A673 (cell line): Measurements from ENCODE around the gene UCN. TPM values are rescaled to one million over a fixed set of nuclear protein-coding genes. Genes with fewer than 3 reads are reported as not detected.
"Not testable (repeated sequence)": the region's sequence is repeated elsewhere in the genome, so short reads cannot be mapped to it uniquely, and the experiment has no call there.

ENCODE experiments used
- BruUV-seq: library from RNA; stranded (reverse); fragments of 400-500 nt; replicated peaks from 2 replicates; lab custom pipeline; 2021; lab: Mats Ljungman, UMichigan
- CTCF ChIA-PET: fragments of 300-600 bp; sonication (Branson Sonifier 250); formaldehyde crosslinking; loops from one replicate; lab custom pipeline; 2022; ENCODE audit warnings: antibody characterized with exemption; lab: Charles Lee
- POLR2A ChIA-PET: fragments of 300-600 bp; sonication (Branson Sonifier 250); formaldehyde crosslinking; loops from one replicate; lab custom pipeline; 2022; ENCODE audit warnings: antibody characterized with exemption; ENCODE audit not compliant: low non-redundant PET; lab: Charles Lee
- DNase-seq: peaks from one replicate; pipeline ENCODE4 v3.0.0-alpha.2; 2015; ENCODE audit warnings: low spot score
- H3K27ac ChIP-seq: fragments of 200-600 bp; sonication (generic); 2 replicates; pipeline ENCODE4 v1.5.1; 2016; ENCODE audit warnings: mixed run types, low read depth, mild to moderate bottlenecking, mixed read lengths, antibody characterized with exemption, low read length; ENCODE audit not compliant: poor library complexity, severe bottlenecking
- H3K27me3 ChIP-seq: fragments of 200-600 bp; sonication (generic); replicated peaks from 2 replicates; pipeline ENCODE4 v1.6.1; 2017; ENCODE audit warnings: mixed run types, low read depth, mild to moderate bottlenecking, mixed read lengths, antibody characterized with exemption, low read length; ENCODE audit not compliant: insufficient read depth, poor library complexity
- H3K36me3 ChIP-seq: fragments of 200-600 bp; sonication (generic); 2 replicates; pipeline ENCODE4 v1.6.1; 2016; ENCODE audit warnings: mixed run types, mild to moderate bottlenecking, mixed read lengths, antibody characterized with exemption, low read length; ENCODE audit not compliant: insufficient read depth, poor library complexity, severe bottlenecking
- H3K4me1 ChIP-seq: fragments of 200-600 bp; sonication (generic); 2 replicates; pipeline ENCODE4 v1.6.1; 2017; ENCODE audit warnings: mixed run types, mild to moderate bottlenecking, mixed read lengths, antibody characterized with exemption, low read length; ENCODE audit not compliant: insufficient read depth, poor library complexity, severe bottlenecking
- H3K4me3 ChIP-seq: fragments of 200-600 bp; sonication (generic); 2 replicates; pipeline ENCODE4 v1.5.1; 2016; ENCODE audit warnings: low read depth, mixed run types, mild to moderate bottlenecking, mixed read lengths, low read length; ENCODE audit not compliant: poor library complexity, severe bottlenecking
- H3K9me3 ChIP-seq: fragments of 200-600 bp; sonication (generic); 2 replicates; pipeline ENCODE4 v1.6.1; 2016; ENCODE audit warnings: mixed run types, low read depth, mild to moderate bottlenecking, mixed read lengths, antibody characterized with exemption, low read length; ENCODE audit not compliant: poor library complexity, severe bottlenecking
- EZH2 ChIP-seq: fragments of 200-600 bp; sonication (generic); IDR thresholded peaks from 2 replicates; pipeline ENCODE4 v1.6.1; 2017; ENCODE audit warnings: borderline replicate concordance, low read depth, mild to moderate bottlenecking, mixed read lengths, antibody characterized with exemption, low read length; ENCODE audit not compliant: poor library complexity, severe bottlenecking
- intact Hi-C: fragments of 100-400 bp; cut with micrococcal nuclease; formaldehyde crosslinking; loops from one replicate; pipeline ENCODE4 v1.10.0; 2022; ENCODE audit not compliant: unreplicated experiment
- total RNA-seq: library from RNA; stranded (reverse); gene quantifications from 2 replicates; pipeline ENCODE4 v1.2.3, GENCODE V29; 2021
- TF ChIP-seq, protein P1 (sequence below): fragments of 300-800, 200-600 bp; sonication (generic); conservative IDR thresholded peaks from 2 replicates; pipeline ENCODE4 v1.5.1; 2017; ENCODE audit warnings: low read depth, mild to moderate bottlenecking, antibody characterized with exemption, low read length, moderate library complexity, mixed read lengths

The UCN gene
- total RNA-seq, 1 experiment from 2014 or later = 0.64 TPM

DNA sequence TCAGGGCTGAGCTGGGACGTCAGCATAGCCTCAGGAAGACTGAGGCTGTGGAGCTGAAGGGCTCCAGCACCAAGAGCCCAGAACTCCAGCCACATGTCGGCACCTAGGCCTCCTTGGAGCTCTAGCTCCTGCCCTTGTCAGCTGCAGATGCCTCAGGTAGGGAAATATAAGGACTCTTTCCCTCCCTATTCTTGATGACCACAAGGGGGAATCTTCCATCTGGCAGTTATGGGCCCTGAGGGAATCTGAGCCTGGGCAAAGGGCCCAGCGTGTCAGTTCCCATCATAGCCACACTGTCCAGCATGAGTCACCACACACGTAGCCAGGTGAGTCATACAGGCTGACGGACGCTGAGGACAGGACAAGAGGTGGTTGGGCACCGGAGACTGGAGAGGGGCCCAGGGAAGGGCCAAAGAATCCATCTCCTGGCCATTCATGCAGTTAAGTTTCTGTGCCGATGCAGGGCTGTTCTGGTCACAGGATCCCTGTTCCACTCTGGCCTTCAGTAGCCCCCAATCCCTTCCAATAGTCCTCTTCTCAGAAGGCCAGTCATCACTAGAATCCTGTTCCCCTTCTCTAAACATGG lies 12.8 kb upstream of the UCN start:
- intact Hi-C loops = no loop called here
- Histone ChIP-seq H3K27ac (no peak overlapping the region), H3K36me3 (peaks cover 3% of the 10 kb centered on the region), H3K9me3 (no peaks in the 10 kb centered on the region), H3K27me3 (no peaks in the 10 kb centered on the region), H3K4me3 (no peak overlapping the region), H3K4me1 (peaks cover 6% of the 10 kb centered on the region)
- ChIA-PET POLR2A (no interaction called here), CTCF (interaction anchor here (0.5 kb wide), 1 partner anchor 240 kb away, joined by 6 read pairs; no protein-coding TSS in a partner anchor)
- TF ChIP-seq, protein P1, sequence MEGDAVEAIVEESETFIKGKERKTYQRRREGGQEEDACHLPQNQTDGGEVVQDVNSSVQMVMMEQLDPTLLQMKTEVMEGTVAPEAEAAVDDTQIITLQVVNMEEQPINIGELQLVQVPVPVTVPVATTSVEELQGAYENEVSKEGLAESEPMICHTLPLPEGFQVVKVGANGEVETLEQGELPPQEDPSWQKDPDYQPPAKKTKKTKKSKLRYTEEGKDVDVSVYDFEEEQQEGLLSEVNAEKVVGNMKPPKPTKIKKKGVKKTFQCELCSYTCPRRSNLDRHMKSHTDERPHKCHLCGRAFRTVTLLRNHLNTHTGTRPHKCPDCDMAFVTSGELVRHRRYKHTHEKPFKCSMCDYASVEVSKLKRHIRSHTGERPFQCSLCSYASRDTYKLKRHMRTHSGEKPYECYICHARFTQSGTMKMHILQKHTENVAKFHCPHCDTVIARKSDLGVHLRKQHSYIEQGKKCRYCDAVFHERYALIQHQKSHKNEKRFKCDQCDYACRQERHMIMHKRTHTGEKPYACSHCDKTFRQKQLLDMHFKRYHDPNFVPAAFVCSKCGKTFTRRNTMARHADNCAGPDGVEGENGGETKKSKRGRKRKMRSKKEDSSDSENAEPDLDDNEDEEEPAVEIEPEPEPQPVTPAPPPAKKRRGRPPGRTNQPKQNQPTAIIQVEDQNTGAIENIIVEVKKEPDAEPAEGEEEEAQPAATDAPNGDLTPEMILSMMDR = no peak
- TF ChIP-seq EZH2 = no peak
- BruUV-seq = no TSS peak
- DNase-seq = peak; percentile 42

DNA sequence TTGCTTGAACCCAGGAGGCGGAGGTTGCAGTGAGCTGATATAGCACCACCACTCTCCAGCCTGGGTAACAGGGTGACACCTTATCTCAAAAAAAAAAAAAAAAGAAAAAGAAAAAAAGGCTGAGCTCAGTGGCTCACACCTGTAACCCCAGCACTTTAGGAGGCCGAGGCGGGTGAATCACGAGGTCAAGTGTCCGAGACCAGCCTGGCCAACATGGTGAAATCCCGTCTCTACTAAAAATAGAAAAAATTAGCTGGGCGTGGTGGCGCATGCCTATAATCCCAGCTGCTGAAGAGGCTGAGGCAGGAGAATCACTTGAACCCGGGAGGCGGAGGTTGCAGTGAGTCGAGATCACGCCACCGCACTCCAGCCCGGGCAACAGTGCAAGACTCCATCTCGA lies 11.6 kb upstream of the UCN start:
- POLR2A ChIA-PET, H3K4me1 ChIP-seq, BruUV-seq, H3K27me3 ChIP-seq, H3K9me3 ChIP-seq, intact Hi-C loops, CTCF ChIA-PET, H3K36me3 ChIP-seq, H3K4me3 ChIP-seq, DNase-seq, H3K27ac ChIP-seq: not testable (repeated sequence)

DNA sequence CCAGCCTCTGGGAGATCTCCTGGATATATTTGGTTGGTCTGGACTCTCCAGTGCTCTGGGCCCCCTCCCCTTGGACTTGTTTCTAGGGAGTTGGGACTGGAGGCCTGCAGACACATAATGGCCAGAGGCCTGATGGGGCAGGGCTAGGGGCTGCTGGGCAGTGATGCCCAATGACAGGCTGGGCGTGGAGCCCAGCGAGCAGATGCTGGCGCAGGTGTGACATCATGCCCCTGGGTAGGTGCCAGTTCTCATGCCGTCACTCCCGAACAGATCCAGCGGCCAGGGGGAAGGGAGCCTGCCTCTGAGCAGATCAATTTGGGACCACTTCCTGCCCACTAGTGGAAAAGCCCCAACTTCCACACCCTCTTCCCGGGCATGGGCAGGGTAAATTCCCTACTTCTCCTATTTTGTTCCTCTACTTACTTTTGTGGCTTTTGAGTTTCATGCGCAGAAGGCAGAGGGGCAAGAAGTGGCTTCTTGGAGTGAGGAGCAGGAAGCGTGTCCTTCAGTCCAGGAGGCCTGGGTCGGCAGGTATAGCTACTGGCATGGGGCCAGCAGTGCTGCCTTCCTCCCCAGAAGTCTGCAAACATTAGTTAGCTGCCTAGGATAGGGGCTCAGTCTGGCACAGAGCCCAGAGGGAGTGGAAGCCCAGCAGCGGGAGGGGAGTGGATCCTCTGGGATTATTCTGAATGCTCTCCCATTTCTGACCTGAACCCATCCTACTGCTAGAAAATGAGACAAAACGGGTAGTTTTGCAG lies 8.6 kb upstream of the UCN start:
- POLR2A ChIA-PET = no interaction called here

DNA sequence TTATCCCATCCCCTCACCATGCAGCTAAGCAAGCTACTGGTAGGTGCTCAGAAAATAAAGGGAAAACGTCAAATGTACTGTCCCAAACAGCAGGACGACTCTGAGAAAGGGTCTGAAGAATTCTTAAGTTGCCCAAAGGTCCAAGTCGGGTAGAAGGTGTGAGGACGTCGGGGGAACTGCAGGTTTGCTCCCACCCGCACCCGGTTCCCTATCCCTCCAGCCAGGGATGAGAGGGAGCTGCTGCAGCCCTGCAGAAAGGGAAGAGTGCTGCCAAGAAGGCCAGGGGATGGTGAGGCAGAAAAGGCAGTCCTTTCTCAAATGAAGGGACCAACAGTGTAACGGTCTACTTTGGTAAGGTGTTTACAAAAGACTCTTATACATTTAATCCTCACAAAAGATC lies 6.9 kb upstream of the UCN start:
- Histone ChIP-seq H3K27ac (no peak overlapping the region), H3K9me3 (no peaks in the 10 kb centered on the region), H3K36me3 (no peaks in the 10 kb centered on the region), H3K4me1 (no peaks in the 10 kb centered on the region), H3K27me3 (no peaks in the 10 kb centered on the region), H3K4me3 (no peak overlapping the region)
- intact Hi-C loops = no loop called here
- ChIA-PET CTCF (no interaction called here), POLR2A (no interaction called here)
- DNase-seq = no peak
- BruUV-seq = no TSS peak
- TF ChIP-seq EZH2 = no peak
- TF ChIP-seq, protein P1 = no peak

More for the DNA sequence above, 8.6 kb upstream of the UCN start:
- no TSS peak for BruUV-seq
- CTCF ChIA-PET = no interaction called here
- peaks cover 4% of the 10 kb centered on the region for H3K4me1 ChIP-seq
- no peaks in the 10 kb centered on the region for H3K9me3 ChIP-seq
- no peak for DNase-seq
- no peak overlapping the region for H3K27ac ChIP-seq
- no peak overlapping the region for H3K4me3 ChIP-seq
- no peaks in the 10 kb centered on the region for H3K36me3 ChIP-seq
- no peaks in the 10 kb centered on the region for H3K27me3 ChIP-seq
- no peak for TF ChIP-seq EZH2
- intact Hi-C loops = no loop called here
